ENCODE results near the gene KRTAP12-4.
"Not testable (repeated sequence)": the region's sequence is repeated elsewhere in the genome, so short reads cannot be mapped to it uniquely, and the experiment has no call there.

Gene KRTAP12-4

DNA sequence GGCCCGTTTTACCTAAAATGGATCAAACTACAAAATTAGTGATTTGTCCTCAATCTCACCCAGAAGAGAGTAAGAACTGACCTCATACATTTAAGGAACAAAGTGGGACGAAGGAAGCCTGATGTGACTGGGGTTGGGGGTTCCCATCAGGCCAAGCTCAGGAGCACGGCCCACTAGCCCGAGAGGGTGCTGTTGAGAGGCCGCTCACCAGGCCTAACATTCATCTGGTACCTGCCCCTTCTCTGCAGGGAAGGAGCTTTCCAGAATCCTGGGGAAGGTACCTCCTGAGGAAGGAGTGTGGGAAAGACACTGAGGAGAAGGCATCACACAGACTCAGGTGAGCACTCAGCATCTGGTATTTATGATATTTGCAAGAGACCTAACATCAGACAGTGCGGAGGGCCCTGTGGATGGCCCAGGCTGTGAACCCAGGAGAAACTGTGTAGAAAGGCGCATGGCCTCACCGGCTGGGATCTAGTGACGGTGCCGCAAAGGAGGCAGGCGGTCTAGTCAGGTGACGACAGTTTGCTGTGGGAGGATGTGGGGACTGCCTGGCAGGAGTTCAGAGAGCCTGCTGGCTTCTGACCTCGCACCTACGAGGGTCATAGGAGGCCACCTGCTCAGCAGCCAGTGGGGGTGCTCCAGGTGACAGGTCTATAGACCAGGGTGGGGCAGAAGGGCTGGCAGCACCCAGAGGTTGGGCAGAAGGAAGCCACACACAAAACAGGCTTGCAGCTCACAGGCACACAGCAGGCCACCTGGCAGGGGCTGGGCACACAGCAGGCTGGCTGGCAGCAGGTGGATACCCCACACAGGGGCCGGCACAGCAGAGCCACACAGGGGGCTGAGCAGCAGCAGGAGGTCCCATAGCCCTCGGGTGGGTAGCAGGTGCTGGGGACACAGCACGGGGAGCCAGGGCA is 543 bp downstream of the KRTAP12-4 start:
- no peak for DNase-seq

- DNase-seq = no peak
These were observed 1.3 kb downstream of the KRTAP12-4 start for GRCh38 chr21:44653123-44653522.

GRCh38 chr21:44650973-44651675 is 3.3 kb downstream of the KRTAP12-4 start:
- DNase-seq = no peak

DNA sequence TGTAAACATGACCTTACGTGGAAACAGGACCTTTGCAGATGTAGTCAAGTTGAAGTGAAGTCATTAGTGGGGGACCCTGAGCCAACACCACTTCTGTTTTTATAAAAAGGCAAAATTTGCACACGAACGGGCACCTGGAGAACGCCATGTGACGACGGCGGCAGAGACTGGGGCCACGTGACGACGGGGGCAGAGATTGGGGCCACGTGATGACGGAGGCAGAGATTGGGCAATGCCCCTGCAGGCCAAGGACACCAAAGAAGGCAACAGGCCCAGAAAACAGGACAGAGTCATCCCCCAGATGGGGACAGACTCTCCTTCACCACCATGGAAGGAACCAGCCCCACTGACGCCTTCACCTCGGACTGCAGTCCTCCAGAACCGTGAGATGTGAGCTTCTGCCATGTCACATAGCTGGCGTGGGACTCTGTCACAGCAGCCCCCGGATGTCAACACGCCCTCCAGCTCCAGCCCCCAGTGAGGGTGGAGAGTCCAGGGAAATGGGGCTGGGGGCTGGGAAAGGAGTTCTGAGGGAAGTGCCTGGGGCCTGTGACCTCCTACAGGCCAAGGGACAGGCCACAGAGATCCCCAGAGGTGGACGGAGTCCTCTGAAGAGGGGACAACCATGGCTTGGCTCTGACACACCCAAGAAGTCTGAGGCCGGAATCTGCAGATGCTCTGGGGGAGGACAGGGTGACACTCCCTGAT is 4.0 kb downstream of the KRTAP12-4 start:
- no peak for DNase-seq

GRCh38 chr21:44649521-44650100 is 4.8 kb downstream of the KRTAP12-4 start:
- DNase-seq = no peak

DNA sequence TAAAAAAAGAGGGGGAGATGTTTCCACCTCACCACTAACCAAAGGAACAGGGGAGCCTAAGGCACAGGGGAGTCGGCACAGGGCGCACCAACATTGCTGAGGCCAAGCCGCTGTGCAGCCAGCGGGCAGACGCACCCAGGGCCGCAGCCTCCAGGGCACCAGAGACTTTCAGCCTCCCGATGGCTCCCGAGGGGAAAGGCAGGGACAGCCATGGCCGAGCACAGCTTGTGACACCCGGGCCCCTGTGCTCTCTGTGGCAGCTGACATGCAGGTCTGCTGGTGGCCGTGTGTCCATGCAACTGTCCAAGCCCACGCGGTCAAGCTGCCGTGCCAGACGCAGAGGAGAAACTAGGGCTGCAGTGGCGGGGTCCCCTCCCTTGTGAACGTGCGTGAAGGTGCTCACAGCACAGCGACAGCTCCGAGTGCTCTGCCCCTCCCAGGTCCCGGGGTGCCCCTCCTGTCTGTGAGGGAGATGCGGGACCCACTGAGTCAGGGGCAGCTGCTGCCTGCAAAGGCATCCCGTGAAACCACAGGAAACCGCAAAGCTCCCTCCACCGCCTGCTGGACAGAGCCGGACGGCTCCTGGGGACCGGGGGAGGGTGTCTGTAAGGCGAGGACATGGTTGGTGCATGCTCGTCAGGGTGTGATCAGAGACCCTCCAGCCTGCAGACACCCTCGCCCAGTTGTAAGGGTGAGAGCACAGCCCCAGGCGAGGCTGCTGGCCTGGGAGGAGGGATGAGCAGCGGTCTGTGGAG is 5.7 kb downstream of the KRTAP12-4 start:
- DNase-seq = no peak

GRCh38 chr21:44647222-44647552 is 7.3 kb downstream of the KRTAP12-4 start:
- DNase-seq = no peak

GRCh38 chr21:44646366-44647221 is 7.9 kb downstream of the KRTAP12-4 start, which contains the start of gene KRTAP10-11:
KRTAP10-11 (plus strand) TSS chr21:44646414; CDS start chr21:44646459, 45 bp downstream.
- not testable (repeated sequence) for DNase-seq

GRCh38 chr21:44644878-44645277 is 9.6 kb downstream of the KRTAP12-4 start:
- no peak for DNase-seq

DNA sequence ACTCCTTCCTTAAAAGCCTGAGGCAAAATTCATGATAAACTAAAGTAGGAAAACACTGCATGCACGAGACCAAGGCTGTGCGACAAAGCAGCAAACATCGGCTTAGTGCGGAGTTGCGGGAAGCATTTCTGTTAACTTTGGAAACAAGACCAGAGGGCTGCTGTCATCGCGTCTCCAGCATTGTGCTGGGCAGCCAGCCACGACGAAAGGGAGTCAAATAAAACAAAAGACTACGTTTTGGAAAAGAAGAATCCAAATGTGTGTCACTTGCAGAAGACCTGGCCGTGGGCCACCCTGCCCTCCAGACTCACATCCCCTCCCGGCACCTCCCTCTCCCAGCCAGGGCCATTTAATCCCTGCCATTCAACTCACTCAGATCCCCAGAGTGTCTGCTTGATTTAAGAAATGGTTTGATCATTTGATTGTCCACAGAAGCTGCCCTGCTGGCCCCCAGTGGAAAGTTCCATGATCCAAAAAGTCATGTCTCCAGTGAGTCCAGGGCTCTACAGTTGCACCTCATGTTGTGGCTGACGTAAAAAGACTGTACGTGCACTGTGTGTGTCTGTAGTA is 10.6 kb downstream of the KRTAP12-4 start:
- DNase-seq = no peak

- DNase-seq = no peak
These were observed 13.7 kb downstream of the KRTAP12-4 start for GRCh38 chr21:44640761-44641160.

DNA sequence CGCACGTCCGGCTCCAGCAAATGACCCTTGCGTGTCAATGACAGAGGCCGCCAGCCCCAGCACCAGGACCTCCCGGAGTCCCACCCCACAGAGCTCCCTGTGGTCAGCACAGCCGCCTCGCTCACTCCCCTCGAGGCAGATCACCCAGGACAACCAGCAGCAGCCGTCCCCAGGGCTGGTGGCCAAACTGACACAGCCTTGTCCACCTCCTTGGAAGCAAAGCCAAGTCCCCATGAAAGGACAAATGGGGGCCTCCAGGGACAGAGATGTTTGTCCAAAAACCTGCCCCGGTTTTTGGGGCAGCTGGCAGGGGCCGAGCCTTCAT is 15.2 kb downstream of the KRTAP12-4 start:
- DNase-seq = no peak

DNA sequence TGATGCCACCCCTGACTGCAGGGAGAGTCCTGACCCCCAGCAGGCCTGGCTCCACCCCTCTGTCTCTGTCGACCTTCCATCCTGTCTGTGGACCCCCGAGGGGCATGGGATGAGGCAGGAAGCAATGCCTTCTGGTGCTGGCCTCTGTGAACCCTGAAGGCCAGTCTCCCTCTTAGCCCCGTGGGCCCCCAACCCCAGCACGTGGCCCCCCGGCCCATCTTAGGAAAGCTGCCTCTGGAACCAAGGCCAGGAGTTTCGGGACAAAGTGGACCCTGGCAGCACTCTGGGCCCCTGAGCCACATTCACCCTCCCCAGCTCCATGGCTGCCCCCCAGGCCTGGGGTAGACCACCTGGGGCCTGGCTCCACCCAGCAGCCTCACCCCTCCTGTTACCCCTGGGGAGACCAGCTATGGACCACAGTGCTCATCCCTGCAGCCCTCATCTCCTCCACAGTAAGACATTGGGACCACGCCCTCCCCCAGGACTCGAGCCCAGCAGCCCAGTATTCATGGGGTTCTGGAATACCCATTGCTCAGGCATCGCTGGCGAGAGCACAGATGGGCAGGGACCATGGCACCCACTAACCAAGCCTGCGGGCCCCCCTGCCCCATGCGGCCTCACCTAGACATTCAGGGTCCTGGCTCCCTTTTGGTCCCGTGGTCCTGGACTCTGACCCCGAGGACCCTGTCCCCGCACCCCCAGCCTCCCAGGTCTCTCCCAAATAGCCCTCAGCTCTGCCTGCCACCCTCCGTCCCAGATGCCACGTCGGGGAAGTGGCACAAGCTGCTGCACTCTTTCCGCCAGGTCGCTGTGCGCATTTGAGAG is 15.7 kb downstream of the KRTAP12-4 start:
- not testable (repeated sequence) for DNase-seq

- not testable (repeated sequence) for DNase-seq
These were observed 16.6 kb downstream of the KRTAP12-4 start for GRCh38 chr21:44637851-44638348.

DNA sequence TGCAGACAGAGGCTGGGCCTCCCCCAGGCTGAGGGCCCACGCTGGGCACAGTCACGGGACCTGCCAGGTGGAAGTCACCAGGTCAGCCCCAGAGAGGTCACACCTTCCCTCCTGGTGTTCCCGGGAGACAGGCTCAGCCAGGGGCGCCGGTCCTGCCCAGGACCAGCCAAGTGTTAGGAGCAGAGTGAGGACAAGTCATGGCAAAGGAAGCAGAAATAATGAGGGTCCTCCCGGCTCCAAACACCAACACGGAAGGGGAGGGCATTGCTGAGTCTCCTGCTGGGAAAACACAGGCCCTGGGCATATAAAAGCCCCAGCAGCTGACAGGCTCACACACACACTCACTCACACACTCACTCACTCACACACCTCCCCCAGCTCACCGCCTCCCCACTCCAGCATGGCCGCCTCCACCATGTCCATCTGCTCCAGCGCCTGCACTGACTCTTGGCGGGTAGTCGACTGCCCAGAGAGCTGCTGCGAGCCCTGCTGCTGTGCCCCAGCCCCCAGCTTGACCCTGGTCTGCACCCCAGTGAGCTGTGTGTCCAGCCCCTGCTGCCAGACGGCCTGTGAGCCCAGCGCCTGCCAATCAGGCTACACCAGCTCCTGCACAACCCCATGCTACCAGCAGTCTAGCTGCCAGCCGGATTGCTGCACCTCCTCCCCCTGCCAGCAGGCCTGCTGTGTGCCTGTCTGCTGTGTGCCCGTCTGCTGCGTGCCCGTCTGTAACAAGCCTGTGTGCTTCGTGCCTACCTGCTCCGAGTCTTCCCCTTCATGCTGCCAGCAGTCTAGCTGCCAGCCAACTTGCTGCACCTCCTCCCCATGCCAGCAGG is 17.2 kb downstream of the KRTAP12-4 start, which contains the start of gene KRTAP10-10:
Gene KRTAP10-10 (plus strand): TSS at position 339 of the 833 bp plus-strand sequence. CDS start 62 bp downstream, at position 401.
- peak in 1 of 14 donors; percentile 62 for DNase-seq

GRCh38 chr21:44636209-44637017 is 18.0 kb downstream of the KRTAP12-4 start:
- no peak for DNase-seq

- no peak for DNase-seq
These were observed 22.4 kb downstream of the KRTAP12-4 start for GRCh38 chr21:44632067-44632466.
